ENCODE measurements around the gene LIMS2.

The LIMS2 gene

GRCh38 chr2:127645395-127646291 lies 29.7 kb downstream of the LIMS2 start, which contains the start of gene GPR17:
Gene GPR17, plus strand, starts transcription at chr2:127646153. Its CDS starts 4,583 bp downstream, at chr2:127650736.
- no peak for DNase-seq (ENCODE audit: low read depth in 2 of 2)

GRCh38 chr2:127645026-127645394 lies 30.3 kb downstream of the LIMS2 start:
- no peak for DNase-seq (ENCODE audit: low read depth in 2 of 2)

GRCh38 chr2:127644066-127645025 lies 31.0 kb downstream of the LIMS2 start:
- no peak for DNase-seq (ENCODE audit: low read depth in 2 of 2)

GRCh38 chr2:127643439-127644065 lies 31.8 kb downstream of the LIMS2 start:
- DNase-seq (ENCODE audit: low read depth in 2 of 2): no peak

GRCh38 chr2:127642706-127643438 lies 32.5 kb downstream of the LIMS2 start:
- DNase-seq (ENCODE audit: low read depth in 2 of 2): no peak

- peak; percentile 17 to 24 for DNase-seq (ENCODE audit: low read depth in 2 of 2)
Measured at GRCh38 chr2:127641846-127642507, 33.4 kb downstream of the LIMS2 start.

GRCh38 chr2:127641133-127641532 lies 34.2 kb downstream of the LIMS2 start:
- DNase-seq (ENCODE audit: low read depth in 2 of 2): no peak

GRCh38 chr2:127640082-127641072 lies 35.0 kb downstream of the LIMS2 start:
- DNase-seq (ENCODE audit: low read depth in 2 of 2): no peak

- no peak for DNase-seq (ENCODE audit: low read depth in 2 of 2)
Measured at GRCh38 chr2:127639111-127639474, 36.2 kb downstream of the LIMS2 start.

- no peak for DNase-seq (ENCODE audit: low read depth in 2 of 2)
Measured at GRCh38 chr2:127638361-127639110, 36.8 kb downstream of the LIMS2 start.

- no peak for DNase-seq (ENCODE audit: low read depth in 2 of 2)
Measured at GRCh38 chr2:127637725-127638252, 37.5 kb downstream of the LIMS2 start.

GRCh38 chr2:127637236-127637630 lies 38.1 kb downstream of the LIMS2 start:
- no peak for DNase-seq (ENCODE audit: low read depth in 2 of 2)

- DNase-seq (ENCODE audit: low read depth in 2 of 2): no peak
Measured at GRCh38 chr2:127636248-127637235, 38.8 kb downstream of the LIMS2 start.

- DNase-seq (ENCODE audit: low read depth in 2 of 2): no peak
Measured at GRCh38 chr2:127635380-127636237, 39.7 kb downstream of the LIMS2 start.

- no peak for DNase-seq (ENCODE audit: low read depth in 2 of 2)
Measured at GRCh38 chr2:127634626-127635379, 40.5 kb downstream of the LIMS2 start.
